ENCODE measurements around the gene TMEM63A.

Gene TMEM63A

DNA sequence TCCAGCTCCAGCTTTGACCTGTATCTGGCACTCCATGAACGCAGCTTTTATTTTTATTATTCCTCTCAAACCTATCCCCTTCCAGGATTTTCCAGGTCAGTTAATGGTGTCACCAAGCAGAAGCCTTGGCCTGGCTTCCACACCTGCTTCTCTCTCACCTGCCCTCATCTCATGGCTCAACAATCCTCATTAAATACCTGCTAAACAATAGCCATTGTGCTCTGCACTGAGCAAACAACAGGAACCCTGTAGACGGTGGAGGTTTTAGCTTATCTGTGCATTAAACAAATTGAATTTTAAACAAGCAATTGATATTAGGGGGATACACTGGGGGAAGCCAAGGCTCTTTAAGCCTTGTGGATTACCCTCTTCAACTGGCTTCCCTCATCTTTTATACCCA is 26.6 kb upstream of the TMEM63A start:
- no peak for DNase-seq (ENCODE audit: low read depth, low spot score)
- no peak for TF ChIP-seq CTCF (IDR thresholded peaks at IDR 0.05; ENCODE audit: low read depth, low read length)
- in situ Hi-C loops (cut with HindIII; ENCODE audit: low sequenced_read_pairs): no loop called here
- no peak overlapping the region for H3K4me3 ChIP-seq (ENCODE audit: low read depth, low read length)

DNA sequence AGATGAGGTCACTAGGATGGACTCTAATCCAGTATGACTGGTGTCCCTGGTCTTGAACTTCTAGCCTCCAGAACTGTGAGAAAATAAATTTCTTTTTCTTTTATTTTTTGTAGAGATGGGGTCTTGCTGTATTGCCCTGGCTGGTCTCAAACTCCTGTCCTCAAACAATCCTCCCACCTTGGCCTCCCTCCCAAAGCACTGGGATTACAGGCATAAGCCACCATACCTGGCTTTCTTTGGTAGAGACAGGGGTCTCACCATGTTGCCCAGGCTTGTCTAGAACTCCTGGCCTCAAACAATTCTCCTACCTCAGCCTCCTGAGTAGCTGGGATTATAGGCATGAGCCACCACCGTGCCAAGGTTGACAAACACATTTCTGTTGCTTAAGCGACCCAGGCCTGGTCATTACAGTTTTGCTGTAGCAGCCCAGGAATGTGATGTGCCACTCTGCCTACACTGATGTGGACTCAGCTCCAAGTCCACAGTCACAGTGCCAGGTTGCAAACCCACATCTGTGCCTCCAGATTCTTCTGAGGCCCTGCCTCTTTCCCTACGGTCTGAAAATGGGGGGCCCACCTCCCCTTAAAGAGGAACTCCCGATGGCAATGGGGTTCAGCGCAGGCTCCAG is 25.9 kb upstream of the TMEM63A start:
- DNase-seq (ENCODE audit: low read depth, low spot score): no peak
- H3K4me3 ChIP-seq (ENCODE audit: low read depth, low read length): no peak overlapping the region
- no peak for TF ChIP-seq CTCF (IDR thresholded peaks at IDR 0.05; ENCODE audit: low read depth, low read length)
- in situ Hi-C loops (cut with HindIII; ENCODE audit: low sequenced_read_pairs): no loop called here

DNA sequence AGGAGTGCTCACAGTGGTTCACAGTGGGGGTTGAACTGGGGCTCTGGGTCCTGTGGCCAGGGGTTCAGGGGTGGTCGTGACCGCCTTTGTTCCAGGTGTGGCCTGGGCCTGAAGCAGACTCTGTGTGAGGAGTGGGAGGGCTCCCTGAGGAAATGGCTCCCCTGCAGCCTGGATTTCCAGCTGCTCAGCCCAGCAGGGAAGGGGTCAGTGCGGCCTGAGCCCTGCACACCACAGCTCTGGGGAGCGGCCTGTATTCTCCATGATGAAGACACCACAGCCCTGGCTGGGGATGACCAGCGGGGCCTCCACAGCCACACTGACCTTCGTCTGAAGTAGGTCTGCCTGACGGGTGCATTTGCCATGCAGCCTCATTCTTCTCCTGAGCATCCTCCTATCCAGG is 25.2 kb upstream of the TMEM63A start:
- in situ Hi-C loops (cut with HindIII; ENCODE audit: low sequenced_read_pairs): no loop called here
- no peak for DNase-seq (ENCODE audit: low read depth, low spot score)
- no peak for TF ChIP-seq CTCF (IDR thresholded peaks at IDR 0.05; ENCODE audit: low read depth, low read length)
- no peak overlapping the region for H3K4me3 ChIP-seq (ENCODE audit: low read depth, low read length)

- TF ChIP-seq CTCF (IDR thresholded peaks at IDR 0.05; ENCODE audit: low read depth, low read length): no peak
- H3K4me3 ChIP-seq (ENCODE audit: low read depth, low read length): no peak overlapping the region
- in situ Hi-C loops (cut with HindIII; ENCODE audit: low sequenced_read_pairs): no loop called here
- DNase-seq (ENCODE audit: low read depth, low spot score): no peak
These were observed 24.3 kb upstream of the TMEM63A start for GRCh38 chr1:225906467-225906866.

DNA sequence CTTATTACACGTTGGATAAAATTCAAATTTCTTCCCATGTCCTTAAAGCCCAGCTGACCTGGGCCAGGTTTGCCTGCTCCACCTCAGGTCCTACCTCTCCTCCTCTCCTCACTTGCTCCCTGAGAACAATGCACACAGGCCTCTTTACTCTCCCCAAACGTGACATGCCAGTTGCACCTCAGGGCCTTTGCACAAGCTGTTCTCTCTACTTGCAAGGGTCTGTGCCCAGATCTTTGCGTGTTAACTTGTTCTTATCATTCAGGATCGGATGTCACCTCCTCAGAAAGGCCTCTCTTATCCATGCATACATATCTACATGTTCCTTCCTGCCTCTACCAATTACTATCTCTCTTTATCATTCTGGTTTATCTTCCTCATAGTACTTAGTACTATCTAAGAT is 21.4 kb upstream of the TMEM63A start:
- no peak overlapping the region for H3K4me3 ChIP-seq (ENCODE audit: low read depth, low read length)
- DNase-seq (ENCODE audit: low read depth, low spot score): no peak
- in situ Hi-C loops (cut with HindIII; ENCODE audit: low sequenced_read_pairs): no loop called here
- no peak for TF ChIP-seq CTCF (IDR thresholded peaks at IDR 0.05; ENCODE audit: low read depth, low read length)

DNA sequence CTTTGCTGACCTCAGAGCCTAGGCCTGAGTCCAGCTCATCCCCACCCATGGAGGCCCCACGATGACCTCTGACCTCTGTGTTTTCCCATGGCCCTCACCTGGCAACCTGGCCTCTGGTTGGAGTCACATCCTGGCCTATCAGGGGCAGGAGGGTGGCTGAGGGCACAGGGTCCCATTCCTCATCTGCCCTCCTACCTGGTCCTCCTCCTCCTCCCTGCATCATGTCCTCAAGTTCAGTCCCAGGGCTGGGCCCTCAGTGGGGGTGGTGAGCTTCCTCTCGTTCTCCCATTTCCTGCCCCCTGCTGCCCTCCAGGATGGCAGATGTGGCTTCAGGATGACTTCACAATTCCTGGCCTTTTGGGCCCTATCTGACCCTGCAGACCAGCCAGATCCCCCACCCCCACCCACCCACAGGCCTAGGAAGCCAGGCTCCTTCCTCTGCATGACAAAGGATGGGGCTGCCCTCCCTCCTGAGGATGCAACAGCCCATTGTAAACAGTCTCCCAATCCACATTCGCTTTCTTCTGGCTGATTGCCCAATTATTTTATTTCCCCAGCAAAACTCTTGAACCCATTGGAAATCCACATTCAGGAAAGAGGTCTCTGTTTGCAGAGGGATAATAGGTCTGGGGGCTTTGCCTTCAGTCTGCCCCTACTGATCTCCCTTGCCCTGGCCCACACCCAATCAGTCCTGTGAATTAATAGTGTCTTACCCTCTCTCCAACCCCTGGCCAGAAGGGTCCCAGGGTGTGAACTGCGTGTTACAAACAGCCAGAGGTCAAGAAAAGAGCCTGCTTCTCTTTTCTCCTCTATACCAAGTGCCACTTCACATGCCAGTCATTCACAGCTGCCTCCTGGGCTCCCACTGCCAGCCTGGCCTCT is 17.1 kb upstream of the TMEM63A start:
- no peak for DNase-seq (ENCODE audit: low read depth, low spot score)
- in situ Hi-C loops (cut with HindIII; ENCODE audit: low sequenced_read_pairs): no loop called here
- TF ChIP-seq CTCF (IDR thresholded peaks at IDR 0.05; ENCODE audit: low read depth, low read length): no peak
- no peak overlapping the region for H3K4me3 ChIP-seq (ENCODE audit: low read depth, low read length)

Data from astrocyte of the spinal cord (primary cell).